AG09309 (cell line): ENCODE results near the gene CSRNP2.

Source experiments
- DNase-seq: peaks from one replicate; pipeline ENCODE4 v3.0.0-alpha.2; 2010; ENCODE audit warnings: low read depth
- H3K4me3 ChIP-seq: 2 replicates; pipeline ENCODE4 v1.5.1; 2011; ENCODE audit warnings: mild to moderate bottlenecking, low read depth, low read length, moderate library complexity; ENCODE audit not compliant: control insufficient read depth
- TF ChIP-seq, protein P1 (sequence below): IDR thresholded peaks from 2 replicates; pipeline ENCODE4 v1.5.1; 2011; ENCODE audit warnings: mild to moderate bottlenecking, low read depth, low read length, inconsistent platforms; ENCODE audit not compliant: insufficient read depth, control insufficient read depth; ENCODE audit errors: missing control alignments

CSRNP2 gene

GRCh38 chr12:51036279-51036678, 47.1 kb downstream of the CSRNP2 start:
- no peak overlapping the region for H3K4me3 ChIP-seq
- DNase-seq = no peak
- TF ChIP-seq, protein P1, sequence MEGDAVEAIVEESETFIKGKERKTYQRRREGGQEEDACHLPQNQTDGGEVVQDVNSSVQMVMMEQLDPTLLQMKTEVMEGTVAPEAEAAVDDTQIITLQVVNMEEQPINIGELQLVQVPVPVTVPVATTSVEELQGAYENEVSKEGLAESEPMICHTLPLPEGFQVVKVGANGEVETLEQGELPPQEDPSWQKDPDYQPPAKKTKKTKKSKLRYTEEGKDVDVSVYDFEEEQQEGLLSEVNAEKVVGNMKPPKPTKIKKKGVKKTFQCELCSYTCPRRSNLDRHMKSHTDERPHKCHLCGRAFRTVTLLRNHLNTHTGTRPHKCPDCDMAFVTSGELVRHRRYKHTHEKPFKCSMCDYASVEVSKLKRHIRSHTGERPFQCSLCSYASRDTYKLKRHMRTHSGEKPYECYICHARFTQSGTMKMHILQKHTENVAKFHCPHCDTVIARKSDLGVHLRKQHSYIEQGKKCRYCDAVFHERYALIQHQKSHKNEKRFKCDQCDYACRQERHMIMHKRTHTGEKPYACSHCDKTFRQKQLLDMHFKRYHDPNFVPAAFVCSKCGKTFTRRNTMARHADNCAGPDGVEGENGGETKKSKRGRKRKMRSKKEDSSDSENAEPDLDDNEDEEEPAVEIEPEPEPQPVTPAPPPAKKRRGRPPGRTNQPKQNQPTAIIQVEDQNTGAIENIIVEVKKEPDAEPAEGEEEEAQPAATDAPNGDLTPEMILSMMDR = no peak

DNA sequence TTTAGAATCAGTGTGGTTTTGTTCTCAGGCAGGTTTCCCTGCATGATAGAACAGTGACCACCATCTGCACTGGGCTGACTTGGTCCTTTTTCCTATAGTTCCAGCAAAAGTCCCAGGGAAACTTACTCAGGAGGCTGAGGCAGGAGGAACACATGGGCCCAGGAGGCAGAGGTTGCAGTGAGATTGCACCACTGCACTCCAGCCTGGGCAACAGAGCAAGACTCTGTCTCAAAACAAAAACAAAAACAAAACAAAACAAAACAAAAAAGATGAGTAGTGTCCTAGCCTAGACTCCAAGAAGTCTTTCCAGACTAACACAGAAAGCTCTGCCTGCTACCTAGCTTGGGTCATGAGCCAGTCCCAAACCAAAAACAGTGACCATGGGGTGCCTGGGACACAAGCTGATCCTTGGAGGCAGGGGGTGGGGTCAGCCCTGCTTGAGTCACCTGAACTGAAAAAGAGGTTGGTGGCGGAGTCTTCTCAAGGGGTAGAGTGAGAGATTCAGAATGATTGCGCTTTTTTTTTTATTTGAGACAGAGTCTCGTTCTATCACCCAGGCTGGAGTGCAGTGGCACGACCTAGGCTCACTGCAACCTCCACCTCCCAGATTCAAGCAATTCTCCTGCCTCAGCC, 49.8 kb downstream of the CSRNP2 start:
- no peak for DNase-seq
- TF ChIP-seq, protein P1 = no peak
- H3K4me3 ChIP-seq = no peak overlapping the region

GRCh38 chr12:51033048-51033447, 50.3 kb downstream of the CSRNP2 start:
- TF ChIP-seq, protein P1 = no peak
- DNase-seq = no peak
- no peak overlapping the region for H3K4me3 ChIP-seq

- TF ChIP-seq, protein P1 = no peak
- H3K4me3 ChIP-seq = no peak overlapping the region
- no peak for DNase-seq
These were observed 54.6 kb downstream of the CSRNP2 start for GRCh38 chr12:51028813-51029150.

DNA sequence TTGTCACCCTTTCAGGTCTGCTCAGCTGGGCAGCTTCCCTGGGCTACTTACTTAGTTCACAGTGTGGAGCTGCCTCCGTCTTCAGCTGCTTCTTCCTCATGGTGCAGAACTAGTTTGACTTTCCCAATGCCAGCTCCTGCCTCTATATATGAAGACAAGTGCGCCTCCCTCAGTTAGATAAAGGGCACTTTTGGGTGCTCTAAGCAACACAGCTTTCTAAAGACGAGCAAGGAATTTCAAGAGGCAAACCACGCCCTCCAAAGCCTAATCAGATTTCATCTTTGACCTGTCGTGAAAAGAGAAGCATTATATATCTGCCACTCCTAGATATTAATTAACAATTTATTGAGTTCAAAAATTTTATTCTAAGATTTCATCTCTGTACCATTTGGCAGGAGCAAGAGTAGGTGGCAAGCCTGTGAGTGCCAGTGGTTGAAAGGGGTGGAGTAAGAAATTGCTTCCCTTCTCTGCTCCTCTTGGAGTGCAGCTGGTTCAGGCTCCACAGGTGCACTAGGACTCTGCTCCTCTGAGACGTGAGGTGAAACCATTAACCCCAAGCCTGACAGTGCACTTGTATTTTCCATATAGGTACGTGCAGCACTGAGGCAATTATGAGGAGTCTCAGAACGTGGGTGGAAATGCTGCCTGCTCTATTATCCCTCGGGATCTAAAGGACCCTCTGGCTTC, 55.1 kb downstream of the CSRNP2 start:
- H3K4me3 ChIP-seq = no peak overlapping the region
- no peak for DNase-seq
- TF ChIP-seq, protein P1 = peak; percentile 35

GRCh38 chr12:51027342-51027835, 56.0 kb downstream of the CSRNP2 start:
- no peak for DNase-seq
- TF ChIP-seq, protein P1 = no peak
- no peak overlapping the region for H3K4me3 ChIP-seq
